ENCODE measurements around the gene CELF6.

Gene CELF6

GRCh38 chr15:72319985-72320671 lies at the start of gene CELF6:
Gene CELF6, minus strand, starts transcription at chr15:72320157. Its CDS starts 283 bp downstream, at chr15:72319874.
- TF ChIP-seq, protein P1, sequence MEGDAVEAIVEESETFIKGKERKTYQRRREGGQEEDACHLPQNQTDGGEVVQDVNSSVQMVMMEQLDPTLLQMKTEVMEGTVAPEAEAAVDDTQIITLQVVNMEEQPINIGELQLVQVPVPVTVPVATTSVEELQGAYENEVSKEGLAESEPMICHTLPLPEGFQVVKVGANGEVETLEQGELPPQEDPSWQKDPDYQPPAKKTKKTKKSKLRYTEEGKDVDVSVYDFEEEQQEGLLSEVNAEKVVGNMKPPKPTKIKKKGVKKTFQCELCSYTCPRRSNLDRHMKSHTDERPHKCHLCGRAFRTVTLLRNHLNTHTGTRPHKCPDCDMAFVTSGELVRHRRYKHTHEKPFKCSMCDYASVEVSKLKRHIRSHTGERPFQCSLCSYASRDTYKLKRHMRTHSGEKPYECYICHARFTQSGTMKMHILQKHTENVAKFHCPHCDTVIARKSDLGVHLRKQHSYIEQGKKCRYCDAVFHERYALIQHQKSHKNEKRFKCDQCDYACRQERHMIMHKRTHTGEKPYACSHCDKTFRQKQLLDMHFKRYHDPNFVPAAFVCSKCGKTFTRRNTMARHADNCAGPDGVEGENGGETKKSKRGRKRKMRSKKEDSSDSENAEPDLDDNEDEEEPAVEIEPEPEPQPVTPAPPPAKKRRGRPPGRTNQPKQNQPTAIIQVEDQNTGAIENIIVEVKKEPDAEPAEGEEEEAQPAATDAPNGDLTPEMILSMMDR (conservative IDR thresholded peaks at IDR 0.05) = no peak
- peak within 1 kb of the TSS; percentile 75 for H3K27ac ChIP-seq

GRCh38 chr15:72368899-72369298 lies 48.9 kb upstream of the CELF6 start:
- no peak overlapping the region for H3K27ac ChIP-seq
- TF ChIP-seq, protein P1 (conservative IDR thresholded peaks at IDR 0.05) = no peak

DNA sequence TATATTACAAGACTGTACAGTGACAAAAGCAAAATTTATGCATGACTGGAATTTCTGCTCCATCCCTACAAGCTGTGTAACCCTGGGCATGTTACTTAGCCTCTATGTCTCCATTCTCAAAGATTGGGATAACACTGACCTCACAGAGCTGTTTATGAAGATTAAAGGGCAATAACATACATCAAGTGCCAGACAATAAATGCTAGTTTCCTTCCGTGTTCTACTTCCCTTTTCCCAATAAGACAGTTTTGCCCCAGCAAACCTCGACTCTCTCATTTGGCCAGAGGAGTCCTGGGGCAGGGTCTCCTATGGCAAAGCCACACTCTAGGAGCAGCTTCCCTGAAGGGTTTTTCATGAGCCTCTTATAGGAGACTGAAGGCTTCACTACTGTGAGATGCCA lies 48.4 kb upstream of the CELF6 start:
- no peak overlapping the region for H3K27ac ChIP-seq
- TF ChIP-seq, protein P1 (conservative IDR thresholded peaks at IDR 0.05) = no peak

- H3K27ac ChIP-seq = no peak overlapping the region
- TF ChIP-seq, protein P1 (conservative IDR thresholded peaks at IDR 0.05) = no peak
Observed at GRCh38 chr15:72365844-72366243, 45.9 kb upstream of the CELF6 start.

DNA sequence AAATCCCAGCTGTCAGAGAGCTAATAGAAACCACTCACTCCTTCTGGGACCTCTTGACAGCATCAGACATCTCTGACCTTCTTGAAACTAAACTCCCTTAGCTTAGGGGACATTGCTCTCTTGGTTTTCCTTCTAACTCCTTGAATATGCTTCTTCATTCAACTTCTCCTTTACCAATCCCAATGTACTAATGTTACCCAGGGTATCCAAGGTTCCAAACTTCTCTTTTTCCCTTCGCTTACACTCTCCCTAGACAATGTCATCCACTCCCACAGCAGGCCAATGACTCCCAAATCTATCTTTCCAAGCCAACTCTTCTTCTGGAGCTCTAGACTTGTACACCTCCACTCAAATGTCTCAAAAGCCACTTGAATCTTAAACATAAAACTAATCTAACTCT lies 41.2 kb upstream of the CELF6 start:
- TF ChIP-seq, protein P1 (conservative IDR thresholded peaks at IDR 0.05) = no peak
- no peak overlapping the region; the same call in 1 of the 2 replicates for H3K27ac ChIP-seq

- TF ChIP-seq, protein P1 (conservative IDR thresholded peaks at IDR 0.05) = no peak
- H3K27ac ChIP-seq = peak overlapping the region; percentile 90
Observed at GRCh38 chr15:72358650-72359171, 38.8 kb upstream of the CELF6 start.

- TF ChIP-seq, protein P1 (conservative IDR thresholded peaks at IDR 0.05) = no peak
- peak overlapping the region; percentile 90 for H3K27ac ChIP-seq
Observed at GRCh38 chr15:72358121-72358520, 38.2 kb upstream of the CELF6 start.
